Skeletal muscle tissue (tissue), 4 donors: Measurements from ENCODE around the gene ACAP3. TPM values are rescaled to one million over a fixed set of nuclear protein-coding genes. Genes with fewer than 3 reads are reported as not detected.
A peak's percentile ranks its signal among the peaks of the same experiment; 100 is the strongest.
"Not testable (repeated sequence)": the region's sequence is repeated elsewhere in the genome, so short reads cannot be mapped to it uniquely, and the experiment has no call there.

ENCODE experiments used
- H3K27ac ChIP-seq: one replicate; pipeline ENCODE4 v1.7.0; 2013; ENCODE audit warnings: mild to moderate bottlenecking, low read depth, low read length, inconsistent platforms
- H3K27me3 ChIP-seq, 3 donors: one replicate each; pipeline ENCODE4 v1.7.0; 2013; ENCODE audit warnings: low read length in 3 of 3; ENCODE audit not compliant: control insufficient read depth in 3 of 3, insufficient read depth in 3 of 3
- H3K36me3 ChIP-seq, 3 donors: one replicate each; pipeline ENCODE4 v1.7.0; 2013; ENCODE audit warnings: low read length in 3 of 3; ENCODE audit not compliant: control insufficient read depth in 3 of 3, insufficient read depth in 3 of 3
- H3K4me1 ChIP-seq, 3 donors: one replicate each; pipeline ENCODE4 v1.7.0; 2013; ENCODE audit warnings: low read length in 3 of 3, mild to moderate bottlenecking in 3 of 3; ENCODE audit not compliant: control insufficient read depth in 3 of 3, insufficient read depth in 3 of 3
- H3K4me3 ChIP-seq, 3 donors: one replicate each; pipeline ENCODE4 v1.7.0; 2013; ENCODE audit warnings: low read length in 3 of 3
- H3K9ac ChIP-seq, 3 donors: one replicate each; pipeline ENCODE4 v1.7.0; 2013; ENCODE audit warnings: low read length in 3 of 3, mild to moderate bottlenecking in 3 of 3, moderate library complexity in 2 of 3, low read depth in 1 of 3
- H3K9me3 ChIP-seq, 3 donors: one replicate each; pipeline ENCODE4 v1.7.0; 2013; ENCODE audit warnings: low read length in 3 of 3; ENCODE audit not compliant: control insufficient read depth in 3 of 3
- total RNA-seq: library from RNA; depleted of rRNA; stranded (reverse); fragments of >200 nt; gene quantifications from one replicate; pipeline ENCODE4 v1.2.3, GENCODE V29; 2014
- donor health status: Osteomylitis.

Gene ACAP3
- total RNA-seq, 1 donor from 2014 or later: 23.5 TPM

DNA sequence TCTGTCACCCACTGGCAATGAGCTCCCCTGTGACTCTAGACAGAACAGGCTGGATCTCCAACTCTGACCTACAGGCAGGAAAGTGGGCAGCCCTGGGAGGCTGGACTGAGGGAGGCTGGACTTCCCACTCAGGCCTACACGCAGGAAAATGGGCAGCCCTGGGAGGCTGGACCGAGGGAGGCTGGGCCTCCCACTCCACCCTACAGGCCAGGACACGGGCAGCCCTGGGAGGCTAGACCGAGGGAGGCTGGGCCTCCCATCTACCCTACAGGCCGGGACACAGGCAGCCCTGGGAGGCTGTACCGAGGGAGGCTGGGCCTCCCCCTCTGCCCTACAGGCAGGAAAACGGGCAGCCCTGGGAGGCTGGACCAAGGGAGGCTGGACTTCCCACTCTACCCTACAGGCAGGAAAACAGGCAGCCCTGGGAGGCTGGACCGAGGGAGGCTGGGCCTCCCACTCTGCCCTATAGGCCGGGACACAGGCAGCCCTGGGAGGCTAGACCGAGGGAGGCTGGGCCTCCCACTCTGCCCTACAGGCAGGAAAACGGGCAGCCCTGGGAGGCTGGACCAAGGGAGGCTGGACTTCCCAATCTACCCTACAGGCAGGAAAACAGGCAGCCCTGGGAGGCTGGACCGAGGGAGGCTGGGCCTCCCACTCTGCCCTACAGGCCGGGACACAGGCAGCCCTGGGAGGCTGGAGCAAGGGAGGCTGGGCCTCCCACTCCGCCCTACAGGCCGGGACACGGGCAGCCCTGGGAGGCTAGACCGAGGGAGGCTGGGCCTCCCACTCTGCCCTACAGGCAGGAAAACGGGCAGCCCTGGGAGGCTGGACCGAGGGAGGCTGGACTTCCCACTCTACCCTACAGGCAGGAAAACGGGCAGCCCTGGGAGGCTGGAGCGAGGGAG lies 59.5 kb downstream of the ACAP3 start:
- H3K36me3 ChIP-seq, H3K4me1 ChIP-seq, H3K27ac ChIP-seq, H3K9ac ChIP-seq, H3K4me3 ChIP-seq, H3K9me3 ChIP-seq: not testable (repeated sequence)
- peaks cover 14 to 28% (median 25%) of the 10 kb centered on the region in 3 donors for H3K27me3 ChIP-seq

DNA sequence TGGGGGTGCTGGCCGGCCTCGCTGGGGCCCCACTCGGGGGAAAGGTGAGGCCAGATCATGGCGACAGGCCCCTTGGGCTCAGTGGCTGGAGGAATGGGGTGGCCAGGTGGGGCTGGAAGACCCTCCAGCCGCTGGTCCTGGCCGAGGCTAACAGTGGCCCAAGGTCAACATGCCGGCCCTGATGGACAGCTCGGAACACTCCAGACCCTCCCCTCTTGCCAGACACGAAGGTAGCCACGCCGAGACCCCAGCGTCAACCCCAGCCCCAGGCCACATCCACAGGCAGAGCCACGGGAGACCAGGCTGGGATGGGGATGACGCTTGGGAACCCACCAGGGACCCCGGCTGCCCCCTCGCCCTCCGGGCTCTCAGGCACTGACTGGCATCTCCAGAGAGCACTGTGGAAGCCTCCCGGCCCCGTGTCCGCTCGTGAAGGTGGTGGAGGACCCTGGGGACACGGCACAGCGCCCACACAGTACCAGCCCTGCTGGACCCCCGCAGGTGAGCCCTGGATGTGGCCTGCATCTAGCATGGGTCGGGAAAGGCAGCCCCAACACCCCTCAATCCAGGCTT lies 60.3 kb downstream of the ACAP3 start:
- H3K9ac ChIP-seq: no peak overlapping the region
- H3K4me3 ChIP-seq: no peak overlapping the region
- no peaks in the 10 kb centered on the region for H3K9me3 ChIP-seq
- H3K36me3 ChIP-seq: peaks cover 0 to under 1% (median 0%) of the 10 kb centered on the region in 3 donors
- H3K27me3 ChIP-seq: peaks cover 14 to 28% (median 26%) of the 10 kb centered on the region in 3 donors
- H3K4me1 ChIP-seq: no peaks in the 10 kb centered on the region
- H3K27ac ChIP-seq: no peak overlapping the region

GRCh38 chr1:1246577-1247340 lies 61.0 kb downstream of the ACAP3 start, which contains the start of gene C1QTNF12:
TSS of gene C1QTNF12 (minus strand) at chr1:1246722. CDS start at chr1:1246690, 32 bp downstream.
- no peaks in the 10 kb centered on the region for H3K4me1 ChIP-seq
- H3K27me3 ChIP-seq: peaks cover 14 to 28% (median 26%) of the 10 kb centered on the region in 3 donors
- no peak within 1 kb of the TSS for H3K4me3 ChIP-seq

DNA sequence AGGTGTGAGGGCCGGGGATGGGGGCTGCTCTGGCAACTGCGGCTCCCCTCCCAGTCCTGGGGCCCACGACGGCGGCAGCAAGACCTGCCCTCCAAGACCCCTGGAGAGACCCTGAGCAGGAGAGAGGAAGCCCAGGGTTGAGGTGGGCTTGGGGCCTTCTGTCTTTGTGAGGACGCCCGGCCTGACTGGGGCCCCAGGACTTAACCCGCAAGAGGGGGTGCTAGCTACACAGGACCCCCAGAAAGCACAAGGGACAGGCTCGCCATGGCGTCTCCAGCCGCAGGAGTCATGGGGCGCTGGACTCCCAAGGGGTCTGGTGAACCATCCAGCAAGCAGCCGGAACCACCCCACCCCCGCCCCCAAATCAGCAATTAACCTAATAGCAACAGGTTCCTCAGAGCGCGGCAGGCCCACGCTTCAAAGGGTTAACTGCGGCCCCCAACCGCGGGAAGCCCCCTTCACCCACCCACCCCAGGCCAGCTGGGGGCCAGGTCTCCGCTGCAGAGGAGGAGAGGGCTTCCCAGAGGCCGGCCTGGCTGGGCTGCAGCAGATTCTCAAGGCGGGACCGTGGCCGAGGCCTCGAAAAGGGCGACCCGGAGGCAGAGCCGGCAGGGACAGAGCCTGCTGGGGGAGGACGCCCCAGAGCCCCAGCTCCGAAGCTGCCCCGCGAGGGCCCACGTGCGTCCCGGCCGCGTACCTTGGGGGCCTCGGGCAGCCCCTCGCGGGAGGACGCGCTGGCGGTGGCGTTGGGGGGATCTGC lies 61.7 kb downstream of the ACAP3 start:
- Histone ChIP-seq H3K9me3 (no peaks in the 10 kb centered on the region), H3K4me3 (no peak overlapping the region), H3K27me3 (peaks cover 14 to 33% (median 29%) of the 10 kb centered on the region in 3 donors)

More at GRCh38 chr1:1246577-1247340, 61.0 kb downstream of the ACAP3 start, which contains the start of gene C1QTNF12:
- peak within 1 kb of the TSS in 1 of 3 donors; percentile 33 for H3K9ac ChIP-seq
- no peaks in the 10 kb centered on the region for H3K36me3 ChIP-seq
- H3K27ac ChIP-seq: no peak within 1 kb of the TSS
- H3K9me3 ChIP-seq: no peaks in the 10 kb centered on the region

GRCh38 chr1:1245178-1245816 lies 62.4 kb downstream of the ACAP3 start:
- Histone ChIP-seq H3K9me3 (no peaks in the 10 kb centered on the region), H3K27ac (no peak overlapping the region), H3K4me3 (no peak overlapping the region), H3K27me3 (peaks cover 14 to 37% (median 29%) of the 10 kb centered on the region in 3 donors), H3K36me3 (no peaks in the 10 kb centered on the region), H3K9ac (no peak overlapping the region), H3K4me1 (no peaks in the 10 kb centered on the region)

More for the DNA sequence above, 61.7 kb downstream of the ACAP3 start:
- H3K36me3 ChIP-seq: no peaks in the 10 kb centered on the region
- no peak overlapping the region for H3K27ac ChIP-seq
- no peaks in the 10 kb centered on the region for H3K4me1 ChIP-seq
- peak overlapping the region in 1 of 3 donors; percentile 33 for H3K9ac ChIP-seq

DNA sequence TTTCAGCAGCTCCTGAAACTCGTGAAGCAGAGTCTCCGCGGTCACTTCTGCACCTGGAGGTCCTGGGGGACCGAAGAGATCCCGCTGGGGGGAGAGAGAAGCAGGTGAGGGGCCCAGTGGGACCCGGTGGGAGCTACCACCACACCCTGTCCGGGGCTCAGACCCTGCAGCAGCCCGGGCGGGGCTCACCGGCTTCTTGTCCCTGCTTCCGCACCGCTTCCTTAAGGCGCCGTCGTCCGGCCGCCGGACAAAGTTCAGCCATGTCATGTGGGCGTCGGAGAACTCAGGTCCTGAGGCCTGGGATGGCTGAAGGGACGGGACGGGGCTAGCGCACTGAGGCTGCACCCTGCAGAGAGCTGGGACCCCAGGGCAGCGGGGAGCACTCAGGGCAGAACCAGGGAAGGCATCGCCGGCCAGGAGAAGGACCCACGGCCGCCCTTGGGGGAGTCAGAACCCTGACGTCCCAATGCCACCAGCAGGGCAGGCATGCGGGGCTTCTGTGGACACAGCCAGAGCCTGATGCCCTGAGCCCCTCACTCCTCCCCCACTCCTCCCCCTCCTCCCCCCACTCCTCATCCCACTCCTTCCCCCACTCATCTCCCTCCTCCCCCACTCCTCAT lies 63.4 kb downstream of the ACAP3 start:
- peaks cover 24 to 47% (median 39%) of the 10 kb centered on the region in 3 donors for H3K27me3 ChIP-seq
- H3K9me3 ChIP-seq: no peaks in the 10 kb centered on the region
- peak overlapping the region in 1 of 3 donors; percentile 41 for H3K4me3 ChIP-seq
- H3K27ac ChIP-seq: no peak overlapping the region
- no peak overlapping the region for H3K9ac ChIP-seq
- peaks cover 0 to 4% (median 0%) of the 10 kb centered on the region in 3 donors for H3K4me1 ChIP-seq
- no peaks in the 10 kb centered on the region for H3K36me3 ChIP-seq

DNA sequence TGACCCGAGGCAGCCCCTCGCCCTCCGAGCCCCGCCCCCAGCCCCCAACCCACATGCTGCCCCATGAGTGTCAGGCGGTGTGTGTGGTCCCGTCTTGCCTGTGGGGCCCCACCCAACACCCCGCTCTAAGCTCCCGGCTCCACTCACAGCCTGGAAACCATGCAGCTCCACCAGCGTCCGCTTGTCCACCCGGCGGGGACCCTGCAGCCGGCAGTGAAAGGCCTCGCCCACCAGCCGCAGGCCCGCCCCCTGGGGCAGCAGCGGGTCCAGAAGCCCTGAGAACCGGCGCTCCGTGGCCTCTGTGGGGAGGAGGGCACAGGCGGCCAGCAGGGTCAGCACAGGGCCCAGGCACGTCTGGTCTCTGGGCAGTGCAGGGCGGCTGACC lies 63.9 kb downstream of the ACAP3 start:
- H3K9me3 ChIP-seq: no peaks in the 10 kb centered on the region
- H3K36me3 ChIP-seq: no peaks in the 10 kb centered on the region
- peaks cover 28 to 52% (median 43%) of the 10 kb centered on the region in 3 donors for H3K27me3 ChIP-seq
- H3K27ac ChIP-seq: no peak overlapping the region
- peak overlapping the region in 1 of 3 donors; percentile 41 for H3K4me3 ChIP-seq
- H3K9ac ChIP-seq: no peak overlapping the region
- peaks cover 0 to 4% (median 2%) of the 10 kb centered on the region in 3 donors for H3K4me1 ChIP-seq

GRCh38 chr1:1243266-1243660 lies 64.5 kb downstream of the ACAP3 start:
- no peaks in the 10 kb centered on the region for H3K36me3 ChIP-seq
- peaks cover 33 to 57% (median 48%) of the 10 kb centered on the region in 3 donors for H3K27me3 ChIP-seq
- no peaks in the 10 kb centered on the region for H3K9me3 ChIP-seq
- H3K4me3 ChIP-seq: no peak overlapping the region
- peaks cover under 1 to 7% (median 3%) of the 10 kb centered on the region in 3 donors for H3K4me1 ChIP-seq
- no peak overlapping the region for H3K27ac ChIP-seq
- no peak overlapping the region for H3K9ac ChIP-seq
